ENCODE measurements around the gene PLB1. TPM values are rescaled to one million over a fixed set of nuclear protein-coding genes. Genes with fewer than 3 reads are reported as not detected.

Gene PLB1
- polyA plus RNA-seq, 3 donors: 20.2 to 35.8 (median 23.9) TPM

- WGBS (ENCODE audit: insufficient coverage): 63% methylated on average over 2 of the region's 3 CpGs
- TF ChIP-seq CTCF (IDR thresholded peaks at IDR 0.05): no peak
Observed at GRCh38 chr2:28674062-28674712, 178.3 kb downstream of the PLB1 start.

GRCh38 chr2:28674713-28675068, 178.8 kb downstream of the PLB1 start:
- Histone ChIP-seq H3K4me1 (ENCODE audit: control insufficient read depth in 1 of 2, insufficient read depth in 2 of 2, low read length in 2 of 2) (no peaks in the 10 kb centered on the region), H3K9me3 (replicated peaks in 1 of 2; ENCODE audit: control insufficient read depth in 1 of 2, insufficient read depth in 1 of 2, low read length in 2 of 2) (peaks cover 0 to 6% of the 10 kb centered on the region in 2 donors), H3K79me2 (ENCODE audit: insufficient read depth, low read length) (no peaks in the 10 kb centered on the region), H3K36me3 (replicated peaks in 1 of 2; ENCODE audit: control insufficient read depth in 1 of 2, insufficient read depth in 2 of 2, low read length in 2 of 2) (no peaks in the 10 kb centered on the region), H4K20me1 (ENCODE audit: insufficient read depth, low read length) (no peaks in the 10 kb centered on the region), H3K4me3 (replicated peaks in 1 of 3; ENCODE audit: low read depth in 2 of 3, low read length in 3 of 3) (no peak overlapping the region), H3K27me3 (ENCODE audit: control insufficient read depth in 2 of 2, insufficient read depth in 2 of 2, low read length in 2 of 2) (no peaks in the 10 kb centered on the region), H3K27ac (ENCODE audit: low read depth in 1 of 2, low read length in 2 of 2) (no peak overlapping the region), H3K4me2 (replicated peaks; ENCODE audit: extremely low read depth, low read length, poor library complexity, severe bottlenecking) (no peak overlapping the region), H2AFZ (ENCODE audit: insufficient read depth, low read depth, low read length, poor library complexity, severe bottlenecking) (no peak overlapping the region), H3K9ac (ENCODE audit: insufficient read depth, low read length, poor library complexity, severe bottlenecking) (no peak overlapping the region)
- DNase-seq: no peak
- intact Hi-C loops (cut with micrococcal nuclease): no loop called here
- WGBS (ENCODE audit: insufficient coverage): no CpG with 5 or more reads among the region's 1 CpG
- H3K4me3 Mint-ChIP-seq: no peak overlapping the region
- H3K36me3 Mint-ChIP-seq: no peaks in the 10 kb centered on the region
- peaks cover 2 to 10% (median 5%) of the 10 kb centered on the region in 7 donors for H3K9me3 Mint-ChIP-seq
- H3K4me1 Mint-ChIP-seq: peaks cover 6% of the 10 kb centered on the region
- TF ChIP-seq CTCF (IDR thresholded peaks at IDR 0.05): no peak
- peaks cover 0 to 3% (median 0%) of the 10 kb centered on the region in 3 donors for H3K27me3 Mint-ChIP-seq (ENCODE audit: low read depth in 3 of 3)
- peak overlapping the region in 1 of 7 donors; percentile 32 for H3K27ac Mint-ChIP-seq

More at GRCh38 chr2:28674062-28674712, 178.3 kb downstream of the PLB1 start:
- H3K36me3 Mint-ChIP-seq: no peaks in the 10 kb centered on the region
- Histone ChIP-seq H3K4me2 (replicated peaks; ENCODE audit: extremely low read depth, low read length, poor library complexity, severe bottlenecking) (no peak overlapping the region), H3K27ac (ENCODE audit: low read depth in 1 of 2, low read length in 2 of 2) (no peak overlapping the region), H3K36me3 (replicated peaks in 1 of 2; ENCODE audit: control insufficient read depth in 1 of 2, insufficient read depth in 2 of 2, low read length in 2 of 2) (no peaks in the 10 kb centered on the region), H3K79me2 (ENCODE audit: insufficient read depth, low read length) (no peaks in the 10 kb centered on the region), H3K4me1 (ENCODE audit: control insufficient read depth in 1 of 2, insufficient read depth in 2 of 2, low read length in 2 of 2) (no peaks in the 10 kb centered on the region), H3K9me3 (replicated peaks in 1 of 2; ENCODE audit: control insufficient read depth in 1 of 2, insufficient read depth in 1 of 2, low read length in 2 of 2) (peaks cover 0 to 6% of the 10 kb centered on the region in 2 donors), H3K4me3 (replicated peaks in 1 of 3; ENCODE audit: low read depth in 2 of 3, low read length in 3 of 3) (no peak overlapping the region), H4K20me1 (ENCODE audit: insufficient read depth, low read length) (no peaks in the 10 kb centered on the region), H3K27me3 (ENCODE audit: control insufficient read depth in 2 of 2, insufficient read depth in 2 of 2, low read length in 2 of 2) (no peaks in the 10 kb centered on the region), H2AFZ (ENCODE audit: insufficient read depth, low read depth, low read length, poor library complexity, severe bottlenecking) (no peak overlapping the region), H3K9ac (ENCODE audit: insufficient read depth, low read length, poor library complexity, severe bottlenecking) (no peak overlapping the region)
- peaks cover 2 to 10% (median 5%) of the 10 kb centered on the region in 7 donors for H3K9me3 Mint-ChIP-seq
- DNase-seq: no peak
- H3K4me1 Mint-ChIP-seq: peaks cover 6% of the 10 kb centered on the region
- intact Hi-C loops (cut with micrococcal nuclease): no loop called here
- H3K4me3 Mint-ChIP-seq: no peak overlapping the region
- peak overlapping the region in 1 of 7 donors; percentile 32 for H3K27ac Mint-ChIP-seq
- peaks cover 0 to 2% (median 0%) of the 10 kb centered on the region in 3 donors for H3K27me3 Mint-ChIP-seq (ENCODE audit: low read depth in 3 of 3)
